HepG2 (cell line): ENCODE results near the gene MCOLN1. TPM values are rescaled to one million over a fixed set of nuclear protein-coding genes. Genes with fewer than 3 reads are reported as not detected.
A peak's percentile ranks its signal among the peaks of the same experiment; 100 is the strongest.

Experiments
- ARNT ChIP-seq: fragments of 450-650 bp; IDR thresholded peaks from 2 replicates; pipeline ENCODE4 v1.6.1; 2017
- HMG20A ChIP-seq: IDR thresholded peaks from 2 replicates; pipeline ENCODE4 v1.6.1; 2016; ENCODE audit warnings: borderline replicate concordance
- KDM3A ChIP-seq: IDR thresholded peaks from 2 replicates; pipeline ENCODE4 v1.6.1; 2018; ENCODE audit warnings: low read depth, missing compliant biosample characterization
- MLLT10 ChIP-seq: sonication (generic); formaldehyde crosslinking; IDR thresholded peaks from 2 replicates; pipeline ENCODE4 v1.4.0; 2020; ENCODE audit warnings: missing genetic modification reagents
- MTF1 ChIP-seq: sonication (generic); formaldehyde crosslinking; IDR thresholded peaks from 2 replicates; pipeline ENCODE4 v1.5.0; 2020; ENCODE audit warnings: missing genetic modification reagents
- SP2 ChIP-seq: sonication (generic); formaldehyde crosslinking; IDR thresholded peaks from 2 replicates; pipeline ENCODE4 v1.5.1; 2020; ENCODE audit warnings: mild to moderate bottlenecking, missing genetic modification reagents
- SUZ12 ChIP-seq: fragments of 150-350 bp; IDR thresholded peaks from 2 replicates; pipeline ENCODE4 v1.6.1; 2014; ENCODE audit warnings: low read depth, low read length
- THYN1 ChIP-seq: sonication (generic); formaldehyde crosslinking; IDR thresholded peaks from 2 replicates; pipeline ENCODE4 v1.8.1; 2023; ENCODE audit warnings: low read depth, mild to moderate bottlenecking, moderate library complexity, missing genetic modification reagents, borderline replicate concordance
- TOE1 ChIP-seq: sonication (generic); formaldehyde crosslinking; IDR thresholded peaks from 2 replicates; pipeline ENCODE4 v1.4.0; 2020; ENCODE audit warnings: mild to moderate bottlenecking, missing genetic modification reagents
- ZNF460 ChIP-seq: sonication (generic); formaldehyde crosslinking; IDR thresholded peaks from 2 replicates; pipeline ENCODE4 v1.5.1; 2020; ENCODE audit warnings: missing genetic modification reagents, mild to moderate bottlenecking, borderline replicate concordance
- ZNF598 ChIP-seq: sonication (generic); formaldehyde crosslinking; IDR thresholded peaks from 2 replicates; pipeline ENCODE4 v1.5.1; 2020; ENCODE audit warnings: mild to moderate bottlenecking, missing genetic modification reagents, borderline replicate concordance
- ZNF713 ChIP-seq: sonication (generic); formaldehyde crosslinking; IDR thresholded peaks from 2 replicates; pipeline ENCODE4 v1.4.0; 2020; ENCODE audit warnings: mild to moderate bottlenecking, missing genetic modification reagents
- ZNF766 ChIP-seq: sonication (generic); formaldehyde crosslinking; IDR thresholded peaks from 2 replicates; pipeline ENCODE4 v1.5.0; 2020; ENCODE audit warnings: missing genetic modification reagents, borderline replicate concordance
- polyA plus RNA-seq, 8 experiments: library from polyadenylated mRNA; depleted of rRNA in 3 of 8; stranded (reverse) in 7 of 8; unstranded in 1 of 8; fragments of >200 nt; fragmentation: Illumina TruSeq in 4 of 8; extraction: Trizol in 4 of 8; gene quantifications; 2 replicates each; pipeline versions ENCODE4 v1.2.1 to v1.2.3, GENCODE V29; 2011 to 2016; ENCODE audit warnings: low read depth in 4 of 8, missing spikeins in 1 of 8, mixed read lengths in 1 of 8; ENCODE audit not compliant: insufficient read depth in 1 of 8
- total RNA-seq, 5 experiments: library from RNA; depleted of rRNA; stranded (reverse); fragments of >200 nt; fragmentation: Illumina TruSeq; extraction: Trizol; gene quantifications; 2 replicates each; pipeline ENCODE4 v1.2.3, GENCODE V29; 2016; ENCODE audit warnings: low read depth in 1 of 5
- TF ChIP-seq, protein P1 (sequence below): sonication (generic); formaldehyde crosslinking; IDR thresholded peaks from 2 replicates; pipeline ENCODE4 v1.8.1; 2023; ENCODE audit warnings: missing genetic modification reagents, mild to moderate bottlenecking, borderline replicate concordance
- TF ChIP-seq, protein P2 (sequence below): IDR thresholded peaks from 2 replicates; pipeline ENCODE4 v1.6.1; 2016; ENCODE audit warnings: low read depth, control low read depth
- TF ChIP-seq, protein P3 (sequence below): sonication (generic); formaldehyde crosslinking; IDR thresholded peaks from 2 replicates; pipeline ENCODE4 v1.9.0; 2021; ENCODE audit warnings: missing genetic modification reagents, borderline replicate concordance
- TF ChIP-seq, protein P4 (sequence below): sonication (generic); formaldehyde crosslinking; IDR thresholded peaks from 2 replicates; pipeline ENCODE4 v1.9.0; 2021; ENCODE audit warnings: missing genetic modification reagents, borderline replicate concordance
- TF ChIP-seq, protein P5 (sequence below): sonication (generic); formaldehyde crosslinking; IDR thresholded peaks from 2 replicates; pipeline ENCODE4 v1.5.0; 2020; ENCODE audit warnings: missing genetic modification reagents
- TF ChIP-seq, protein P6 (sequence below): sonication (generic); formaldehyde crosslinking; IDR thresholded peaks from 2 replicates; pipeline ENCODE4 v1.4.0; 2020; ENCODE audit warnings: missing genetic modification reagents, borderline replicate concordance

MCOLN1 gene
- total and polyA plus RNA-seq, 2 of the 13 experiments (the other 11 are each of a cell fraction or from before 2014, with no cell fraction given) = 3.4 to 15.7 TPM

DNA sequence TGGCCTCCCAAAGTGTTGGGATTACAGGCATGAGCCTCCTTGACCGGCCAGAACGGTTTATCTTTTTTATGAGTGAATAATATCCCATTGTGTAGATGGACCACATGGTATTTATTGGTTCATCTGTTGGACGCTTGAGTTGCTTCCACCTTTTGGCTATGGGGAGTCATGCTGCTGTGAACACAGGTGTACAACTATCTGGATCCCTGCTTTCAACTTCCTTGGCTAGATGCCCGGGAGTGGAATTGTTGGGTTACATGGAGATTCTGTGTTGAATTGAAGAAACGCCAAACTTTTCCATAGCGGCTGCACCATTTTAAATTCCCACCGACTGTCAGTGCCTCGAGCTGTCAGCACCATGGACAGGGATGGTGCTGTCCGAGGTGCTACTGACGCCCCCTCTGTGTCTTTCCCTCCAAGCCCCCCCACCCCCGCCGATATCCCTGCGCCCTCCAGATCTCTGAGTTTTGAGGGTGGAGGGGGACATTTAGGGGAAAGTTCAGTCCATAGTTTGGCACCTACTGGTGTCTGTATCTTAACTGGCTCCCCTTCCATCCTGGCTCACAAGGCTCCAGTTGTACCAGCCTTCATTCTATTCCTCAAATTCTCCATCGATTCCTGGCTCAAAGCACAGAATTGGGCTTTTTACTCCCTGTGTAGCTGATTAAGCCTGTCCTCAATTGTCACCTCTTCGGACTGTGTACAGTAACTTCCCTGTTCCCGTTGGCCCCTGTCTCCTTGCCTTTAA, 40.4 kb downstream of the MCOLN1 start (continued):
- TF ChIP-seq SP2 (no peak), KDM3A (CRISPR knock-in tag) (peak; percentile 93; the same call in 1 of the 2 replicates), MTF1 (CRISPR knock-in tag) (peak; percentile 97), ZNF460 (CRISPR knock-in tag) (no peak), HMG20A (CRISPR knock-in tag) (peak; percentile 41; the same call in 1 of the 2 replicates), MLLT10 (CRISPR knock-in tag) (peak; percentile 88; the same call in 1 of the 2 replicates), SUZ12 (no peak), ARNT (no peak), THYN1 (CRISPR knock-in tag) (no peak), ZNF713 (CRISPR knock-in tag) (no peak), ZNF766 (CRISPR knock-in tag) (peak; percentile 98; the same call in 1 of the 2 replicates), TOE1 (CRISPR knock-in tag) (peak; percentile 95; the same call in 1 of the 2 replicates), ZNF598 (CRISPR knock-in tag) (peak; percentile 48; the same call in 1 of the 2 replicates)
- TF ChIP-seq, protein P1, sequence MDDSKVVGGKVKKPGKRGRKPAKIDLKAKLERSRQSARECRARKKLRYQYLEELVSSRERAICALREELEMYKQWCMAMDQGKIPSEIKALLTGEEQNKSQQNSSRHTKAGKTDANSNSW (CRISPR knock-in tag) = peak; percentile 94
- TF ChIP-seq, protein P2, sequence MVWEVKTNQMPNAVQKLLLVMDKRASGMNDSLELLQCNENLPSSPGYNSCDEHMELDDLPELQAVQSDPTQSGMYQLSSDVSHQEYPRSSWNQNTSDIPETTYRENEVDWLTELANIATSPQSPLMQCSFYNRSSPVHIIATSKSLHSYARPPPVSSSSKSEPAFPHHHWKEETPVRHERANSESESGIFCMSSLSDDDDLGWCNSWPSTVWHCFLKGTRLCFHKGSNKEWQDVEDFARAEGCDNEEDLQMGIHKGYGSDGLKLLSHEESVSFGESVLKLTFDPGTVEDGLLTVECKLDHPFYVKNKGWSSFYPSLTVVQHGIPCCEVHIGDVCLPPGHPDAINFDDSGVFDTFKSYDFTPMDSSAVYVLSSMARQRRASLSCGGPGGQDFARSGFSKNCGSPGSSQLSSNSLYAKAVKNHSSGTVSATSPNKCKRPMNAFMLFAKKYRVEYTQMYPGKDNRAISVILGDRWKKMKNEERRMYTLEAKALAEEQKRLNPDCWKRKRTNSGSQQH (CRISPR knock-in tag) = peak; percentile 99
- TF ChIP-seq, protein P3, sequence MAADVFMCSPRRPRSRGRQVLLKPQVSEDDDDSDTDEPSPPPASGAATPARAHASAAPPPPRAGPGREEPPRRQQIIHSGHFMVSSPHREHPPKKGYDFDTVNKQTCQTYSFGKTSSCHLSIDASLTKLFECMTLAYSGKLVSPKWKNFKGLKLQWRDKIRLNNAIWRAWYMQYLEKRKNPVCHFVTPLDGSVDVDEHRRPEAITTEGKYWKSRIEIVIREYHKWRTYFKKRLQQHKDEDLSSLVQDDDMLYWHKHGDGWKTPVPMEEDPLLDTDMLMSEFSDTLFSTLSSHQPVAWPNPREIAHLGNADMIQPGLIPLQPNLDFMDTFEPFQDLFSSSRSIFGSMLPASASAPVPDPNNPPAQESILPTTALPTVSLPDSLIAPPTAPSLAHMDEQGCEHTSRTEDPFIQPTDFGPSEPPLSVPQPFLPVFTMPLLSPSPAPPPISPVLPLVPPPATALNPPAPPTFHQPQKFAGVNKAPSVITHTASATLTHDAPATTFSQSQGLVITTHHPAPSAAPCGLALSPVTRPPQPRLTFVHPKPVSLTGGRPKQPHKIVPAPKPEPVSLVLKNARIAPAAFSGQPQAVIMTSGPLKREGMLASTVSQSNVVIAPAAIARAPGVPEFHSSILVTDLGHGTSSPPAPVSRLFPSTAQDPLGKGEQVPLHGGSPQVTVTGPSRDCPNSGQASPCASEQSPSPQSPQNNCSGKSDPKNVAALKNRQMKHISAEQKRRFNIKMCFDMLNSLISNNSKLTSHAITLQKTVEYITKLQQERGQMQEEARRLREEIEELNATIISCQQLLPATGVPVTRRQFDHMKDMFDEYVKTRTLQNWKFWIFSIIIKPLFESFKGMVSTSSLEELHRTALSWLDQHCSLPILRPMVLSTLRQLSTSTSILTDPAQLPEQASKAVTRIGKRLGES (CRISPR knock-in tag) = peak; percentile 97
- TF ChIP-seq, protein P4, sequence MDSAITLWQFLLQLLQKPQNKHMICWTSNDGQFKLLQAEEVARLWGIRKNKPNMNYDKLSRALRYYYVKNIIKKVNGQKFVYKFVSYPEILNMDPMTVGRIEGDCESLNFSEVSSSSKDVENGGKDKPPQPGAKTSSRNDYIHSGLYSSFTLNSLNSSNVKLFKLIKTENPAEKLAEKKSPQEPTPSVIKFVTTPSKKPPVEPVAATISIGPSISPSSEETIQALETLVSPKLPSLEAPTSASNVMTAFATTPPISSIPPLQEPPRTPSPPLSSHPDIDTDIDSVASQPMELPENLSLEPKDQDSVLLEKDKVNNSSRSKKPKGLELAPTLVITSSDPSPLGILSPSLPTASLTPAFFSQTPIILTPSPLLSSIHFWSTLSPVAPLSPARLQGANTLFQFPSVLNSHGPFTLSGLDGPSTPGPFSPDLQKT (CRISPR knock-in tag) = peak; percentile 96; the same call in 1 of the 2 replicates
- TF ChIP-seq, protein P5, sequence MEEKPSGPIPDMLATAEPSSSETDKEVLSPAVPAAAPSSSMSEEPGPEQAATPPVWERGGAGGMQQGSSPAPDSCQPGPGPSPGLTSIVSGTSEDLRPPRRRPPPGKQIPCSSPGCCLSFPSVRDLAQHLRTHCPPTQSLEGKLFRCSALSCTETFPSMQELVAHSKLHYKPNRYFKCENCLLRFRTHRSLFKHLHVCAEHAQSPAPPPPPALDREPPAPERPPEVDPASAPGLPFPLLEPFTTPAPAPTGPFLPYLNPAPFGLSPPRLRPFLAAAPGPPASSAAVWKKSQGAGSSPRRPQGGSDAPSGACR = peak; percentile 98
- TF ChIP-seq, protein P6, sequence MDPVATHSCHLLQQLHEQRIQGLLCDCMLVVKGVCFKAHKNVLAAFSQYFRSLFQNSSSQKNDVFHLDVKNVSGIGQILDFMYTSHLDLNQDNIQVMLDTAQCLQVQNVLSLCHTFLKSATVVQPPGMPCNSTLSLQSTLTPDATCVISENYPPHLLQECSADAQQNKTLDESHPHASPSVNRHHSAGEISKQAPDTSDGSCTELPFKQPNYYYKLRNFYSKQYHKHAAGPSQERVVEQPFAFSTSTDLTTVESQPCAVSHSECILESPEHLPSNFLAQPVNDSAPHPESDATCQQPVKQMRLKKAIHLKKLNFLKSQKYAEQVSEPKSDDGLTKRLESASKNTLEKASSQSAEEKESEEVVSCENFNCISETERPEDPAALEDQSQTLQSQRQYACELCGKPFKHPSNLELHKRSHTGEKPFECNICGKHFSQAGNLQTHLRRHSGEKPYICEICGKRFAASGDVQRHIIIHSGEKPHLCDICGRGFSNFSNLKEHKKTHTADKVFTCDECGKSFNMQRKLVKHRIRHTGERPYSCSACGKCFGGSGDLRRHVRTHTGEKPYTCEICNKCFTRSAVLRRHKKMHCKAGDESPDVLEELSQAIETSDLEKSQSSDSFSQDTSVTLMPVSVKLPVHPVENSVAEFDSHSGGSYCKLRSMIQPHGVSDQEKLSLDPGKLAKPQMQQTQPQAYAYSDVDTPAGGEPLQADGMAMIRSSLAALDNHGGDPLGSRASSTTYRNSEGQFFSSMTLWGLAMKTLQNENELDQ (CRISPR knock-in tag) = peak; percentile 99
